Prostate gland (tissue), 2 donors: Measurements from ENCODE around the gene COL23A1. TPM values are rescaled to one million over a fixed set of nuclear protein-coding genes. Genes with fewer than 3 reads are reported as not detected.

ENCODE experiments used
- DNase-seq: peaks from one replicate; pipeline ENCODE4 v3.0.0-alpha.2; 2019; ENCODE audit warnings: low spot score
- H3K27ac ChIP-seq, 2 donors: fragments of 200-600 bp; sonication (generic); 2 replicates each; pipeline ENCODE4 v1.5.1; 2017 to 2019
- H3K27me3 ChIP-seq: fragments of 200-600 bp; sonication (generic); replicated peaks from 2 replicates; pipeline ENCODE4 v1.5.1; 2019; ENCODE audit not compliant: insufficient read depth
- H3K36me3 ChIP-seq, 2 donors: fragments of 200-600 bp; sonication (generic); 1 replicate in 1 of 2; 2 replicates in 1 of 2; pipeline versions ENCODE4 v1.5.1 to v1.8.1; 2017 to 2019
- H3K4me1 ChIP-seq: fragments of 200-600 bp; sonication (generic); replicated peaks from 2 replicates; pipeline ENCODE4 v1.5.1; 2019
- H3K4me3 ChIP-seq, 2 donors: fragments of 200-600 bp; sonication (generic); 2 replicates each; pipeline ENCODE4 v1.5.1; 2017 to 2019
- H3K9me3 ChIP-seq: fragments of 200-600 bp; sonication (generic); 2 replicates; pipeline ENCODE4 v1.5.1; 2017
- CTCF ChIP-seq, 4 experiments: fragments of 200-600 bp in 2 of 4; fragments of 450-650 bp in 2 of 4; sonication (generic) in 2 of 4; IDR thresholded peaks; 1 replicate in 3 of 4; 2 replicates in 1 of 4; pipeline ENCODE4 v1.5.1; 2016 to 2019; ENCODE audit warnings: antibody characterized with exemption in 4 of 4, mild to moderate bottlenecking in 2 of 4, moderate library complexity in 2 of 4
- POLR2A ChIP-seq: fragments of 450-650 bp; IDR thresholded peaks from one replicate; pipeline ENCODE4 v1.6.1; 2016; ENCODE audit warnings: antibody characterized with exemption, mild to moderate bottlenecking
- POLR2AphosphoS5 ChIP-seq: sonication (generic); formaldehyde crosslinking; IDR thresholded peaks from one replicate; pipeline ENCODE4 v1.6.1; 2017; ENCODE audit warnings: antibody characterized with exemption
- WGBS: methylation state at CpG from one replicate; pipeline ENCODE4 v1.1.5; 2018; 5-methylcytosine and 5-hydroxymethylcytosine counted together
- intact Hi-C: fragments of 100-400 bp; cut with DNase I; formaldehyde crosslinking; loops from one replicate; pipeline ENCODE4 v1.14.2; 2022
- total RNA-seq, 2 donors: library from RNA; depleted of rRNA; stranded (reverse); fragments of >200 nt; gene quantifications; one replicate each; pipeline ENCODE4 v1.1.0, GENCODE V29; 2016

The COL23A1 gene
- total RNA-seq, 2 donors from 2014 or later: 2.7 to 6.1 TPM

DNA sequence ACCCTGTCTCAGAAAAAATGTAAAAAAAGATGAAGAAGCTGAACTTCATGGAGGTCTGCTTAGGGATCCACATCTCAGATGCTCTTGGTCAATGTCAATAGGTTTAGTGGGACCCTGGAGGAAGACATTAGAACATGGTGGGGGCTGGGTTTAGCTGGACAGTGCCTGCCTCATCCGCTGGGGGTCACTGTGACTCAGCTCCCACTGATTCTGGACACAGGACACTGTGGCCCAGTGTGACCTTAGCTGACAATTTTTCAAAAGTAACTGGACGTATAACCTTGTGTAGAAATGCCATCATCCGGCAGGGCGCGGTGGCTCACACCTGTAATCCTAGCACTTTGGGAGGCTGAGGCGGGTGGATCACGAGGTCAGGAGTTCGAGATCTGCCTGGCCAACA, 393.2 kb downstream of the COL23A1 start:
- H3K9me3 ChIP-seq: no peaks in the 10 kb centered on the region
- H3K4me1 ChIP-seq: no peaks in the 10 kb centered on the region
- WGBS: 78% methylated on average over 8 of the region's 8 CpGs
- no peaks in the 10 kb centered on the region for H3K27me3 ChIP-seq
- TF ChIP-seq CTCF (IDR thresholded peaks at IDR 0.05) (peak in 1 of 4 experiments; percentile 16), POLR2A (no peak)
- no peak overlapping the region for H3K27ac ChIP-seq
- no peaks in the 10 kb centered on the region for H3K36me3 ChIP-seq
- no peak for DNase-seq
- no peak overlapping the region for H3K4me3 ChIP-seq
- intact Hi-C loops: no loop called here

DNA sequence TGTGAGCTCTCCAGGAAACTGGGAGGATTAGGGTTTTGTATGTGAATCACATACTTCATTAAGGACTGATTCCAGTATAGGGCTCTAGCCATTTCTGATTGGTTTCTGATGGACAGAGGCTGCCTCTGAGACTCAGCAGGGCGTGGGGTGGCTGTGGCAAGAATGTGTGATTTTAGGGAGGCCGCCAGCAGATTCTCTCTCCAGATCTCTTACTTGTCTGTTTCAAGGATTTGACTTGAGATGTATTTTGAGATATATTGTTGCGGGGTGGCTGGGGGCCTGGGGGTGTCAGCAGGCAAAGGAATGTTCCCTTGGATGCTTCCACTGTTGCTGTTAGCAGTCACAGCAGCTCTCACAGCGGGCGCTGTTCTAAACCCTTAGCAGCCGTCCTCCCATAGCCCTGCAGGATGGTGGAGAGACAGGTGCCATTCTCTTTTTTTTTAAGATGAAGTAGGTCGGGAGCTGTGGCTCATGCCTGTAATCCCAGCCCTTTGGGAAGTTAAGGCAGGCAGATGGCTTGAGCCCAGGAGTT, 393.8 kb downstream of the COL23A1 start:
- Histone ChIP-seq H3K27me3 (no peaks in the 10 kb centered on the region), H3K27ac (no peak overlapping the region), H3K4me3 (no peak overlapping the region), H3K9me3 (no peaks in the 10 kb centered on the region), H3K4me1 (no peaks in the 10 kb centered on the region), H3K36me3 (no peaks in the 10 kb centered on the region)
- DNase-seq: no peak
- intact Hi-C loops: no loop called here
- WGBS: 83% methylated on average over 7 of the region's 7 CpGs
- no peak for TF ChIP-seq POLR2A
- TF ChIP-seq POLR2AphosphoS5: no peak
- TF ChIP-seq CTCF (IDR thresholded peaks at IDR 0.05): no peak

GRCh38 chr5:178194026-178194425, 396.2 kb downstream of the COL23A1 start:
- no peaks in the 10 kb centered on the region for H3K36me3 ChIP-seq
- H3K27me3 ChIP-seq: no peaks in the 10 kb centered on the region
- H3K27ac ChIP-seq: no peak overlapping the region
- no peak overlapping the region for H3K4me3 ChIP-seq
- no peak for DNase-seq
- no peaks in the 10 kb centered on the region for H3K4me1 ChIP-seq
- 39% methylated on average over 7 of the region's 7 CpGs for WGBS
- intact Hi-C loops: no loop called here
- no peaks in the 10 kb centered on the region for H3K9me3 ChIP-seq
- TF ChIP-seq POLR2A (no peak), CTCF (IDR thresholded peaks at IDR 0.05) (no peak), POLR2AphosphoS5 (no peak)

DNA sequence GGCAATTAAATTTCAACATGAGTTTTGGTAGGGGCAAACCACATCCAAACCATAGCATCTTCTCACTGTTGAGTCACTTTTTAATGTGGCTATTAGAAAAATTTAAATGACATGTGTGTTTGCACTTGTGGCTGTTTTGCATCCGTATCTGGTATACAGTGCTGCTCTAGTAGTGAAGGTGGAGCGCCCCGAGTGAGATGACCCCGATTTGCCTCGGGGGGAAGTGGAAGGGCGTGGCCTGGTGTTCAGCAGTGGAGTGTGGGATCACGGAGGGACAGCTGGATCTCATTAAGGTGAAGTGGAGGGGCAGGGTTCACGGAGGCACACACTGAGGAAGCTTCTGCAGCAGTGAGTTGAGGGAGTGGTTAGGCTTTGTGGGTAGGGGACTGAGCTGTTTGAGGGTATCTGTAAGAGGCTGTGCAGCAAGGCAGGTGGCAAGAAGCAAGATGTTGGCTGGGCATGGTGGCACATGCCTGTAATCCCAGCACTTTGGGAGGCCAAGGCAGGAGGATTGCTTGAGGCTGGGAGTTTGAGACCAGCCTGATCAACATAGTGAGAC, 396.9 kb downstream of the COL23A1 start:
- Histone ChIP-seq H3K27ac (no peak overlapping the region), H3K4me1 (no peaks in the 10 kb centered on the region), H3K9me3 (no peaks in the 10 kb centered on the region), H3K36me3 (no peaks in the 10 kb centered on the region), H3K27me3 (no peaks in the 10 kb centered on the region), H3K4me3 (no peak overlapping the region)
- DNase-seq: no peak
- 83% methylated on average over 8 of the region's 8 CpGs for WGBS
- intact Hi-C loops: no loop called here
- TF ChIP-seq CTCF (IDR thresholded peaks at IDR 0.05) (no peak), POLR2AphosphoS5 (no peak), POLR2A (no peak)

- Histone ChIP-seq H3K27ac (no peak overlapping the region), H3K4me1 (no peaks in the 10 kb centered on the region), H3K36me3 (no peaks in the 10 kb centered on the region), H3K9me3 (no peaks in the 10 kb centered on the region), H3K27me3 (no peaks in the 10 kb centered on the region), H3K4me3 (no peak overlapping the region)
- 91% methylated on average over 7 of the region's 7 CpGs for WGBS
- intact Hi-C loops: no loop called here
- DNase-seq: no peak
- TF ChIP-seq POLR2A: no peak
- no peak for TF ChIP-seq POLR2AphosphoS5
- TF ChIP-seq CTCF (IDR thresholded peaks at IDR 0.05): no peak
Measured at GRCh38 chr5:178192787-178193186, 397.4 kb downstream of the COL23A1 start.
